ENCODE measurements around the gene ACD. TPM values are rescaled to one million over a fixed set of nuclear protein-coding genes. Genes with fewer than 3 reads are reported as not detected.

Gene ACD
- total RNA-seq (2021), result 34.1 and 38.2 TPM in 2 replicates
- long read RNA-seq, transcript ACD-214 (12 exons, 2,065 nt), result major isoform, 109 of 170 reads
- long read RNA-seq, partial matches to known transcripts, result 12 of 170 reads
- long read RNA-seq, other reads (novel, unspliced or antisense), result 44 of 170 reads

GRCh38 chr16:67659675-67660563, at the start of gene ACD:
Gene ACD (minus strand): TSS chr16:67660260. CDS start chr16:67660220, 40 bp downstream.
- H3K79me2 ChIP-seq (ENCODE audit: insufficient read depth, low read length), result no peaks in the 10 kb centered on the region
- H2BK5ac ChIP-seq (ENCODE audit: insufficient read length, low read length), result no peak within 1 kb of the TSS
- H3K9ac ChIP-seq (ENCODE audit: extremely low read depth, insufficient read length, low read length), result peak within 1 kb of the TSS; percentile 56
- no peak within 1 kb of the TSS; the same call in 1 of the 2 replicates for H2BK15ac ChIP-seq (ENCODE audit: low read depth, low read length)
- H2AFZ ChIP-seq (ENCODE audit: low read length), result no peak within 1 kb of the TSS
- H3K36me3 Mint-ChIP-seq (ENCODE audit: insufficient read depth in 1 of 3, low read depth in 3 of 3), result peaks cover 12 to 32% (median 14%) of the 10 kb centered on the region in 3 experiments
- H3K18ac ChIP-seq (ENCODE audit: insufficient read length, low read depth, low read length), result peak within 1 kb of the TSS; percentile 29
- peak within 1 kb of the TSS; percentile 85 to 94 for H3K4me3 Mint-ChIP-seq
- TF ChIP-seq, protein P1, sequence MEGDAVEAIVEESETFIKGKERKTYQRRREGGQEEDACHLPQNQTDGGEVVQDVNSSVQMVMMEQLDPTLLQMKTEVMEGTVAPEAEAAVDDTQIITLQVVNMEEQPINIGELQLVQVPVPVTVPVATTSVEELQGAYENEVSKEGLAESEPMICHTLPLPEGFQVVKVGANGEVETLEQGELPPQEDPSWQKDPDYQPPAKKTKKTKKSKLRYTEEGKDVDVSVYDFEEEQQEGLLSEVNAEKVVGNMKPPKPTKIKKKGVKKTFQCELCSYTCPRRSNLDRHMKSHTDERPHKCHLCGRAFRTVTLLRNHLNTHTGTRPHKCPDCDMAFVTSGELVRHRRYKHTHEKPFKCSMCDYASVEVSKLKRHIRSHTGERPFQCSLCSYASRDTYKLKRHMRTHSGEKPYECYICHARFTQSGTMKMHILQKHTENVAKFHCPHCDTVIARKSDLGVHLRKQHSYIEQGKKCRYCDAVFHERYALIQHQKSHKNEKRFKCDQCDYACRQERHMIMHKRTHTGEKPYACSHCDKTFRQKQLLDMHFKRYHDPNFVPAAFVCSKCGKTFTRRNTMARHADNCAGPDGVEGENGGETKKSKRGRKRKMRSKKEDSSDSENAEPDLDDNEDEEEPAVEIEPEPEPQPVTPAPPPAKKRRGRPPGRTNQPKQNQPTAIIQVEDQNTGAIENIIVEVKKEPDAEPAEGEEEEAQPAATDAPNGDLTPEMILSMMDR (conservative IDR thresholded peaks at IDR 0.05), result no peak
- no peak within 1 kb of the TSS for H4K8ac ChIP-seq (replicated peaks; ENCODE audit: insufficient read length, low read depth, low read length)
- H3K56ac ChIP-seq (ENCODE audit: insufficient read length, low read depth, low read length), result no peak within 1 kb of the TSS
- no CpG with 5 or more reads among the region's 83 CpGs for WGBS (ENCODE audit: extremely low coverage, insufficient read length, low lambda C conversion rate)
- no peaks in the 10 kb centered on the region for H3K9me3 ChIP-seq (ENCODE audit: control insufficient read depth, low read depth, low read length)
- no peak within 1 kb of the TSS for H4K5ac ChIP-seq (ENCODE audit: insufficient read length, low read depth, low read length)
- no peak within 1 kb of the TSS for H4K91ac ChIP-seq (ENCODE audit: insufficient read length, low read depth, low read length)
- H2BK20ac ChIP-seq (ENCODE audit: low read depth, low read length, poor library complexity, severe bottlenecking), result no peak within 1 kb of the TSS
- no peaks in the 10 kb centered on the region for H4K20me1 ChIP-seq (ENCODE audit: control insufficient read depth, insufficient read depth, insufficient read length)
- peak; percentile 89 for DNase-seq
- H3K4ac ChIP-seq (ENCODE audit: low read depth, low read length), result no peak within 1 kb of the TSS
- H3K27ac Mint-ChIP-seq, result peak within 1 kb of the TSS; percentile 79 to 98 (median 98); a peak in 6 of 7 replicates
- no peak within 1 kb of the TSS for H2BK120ac ChIP-seq (ENCODE audit: low read depth, low read length, poor library complexity, severe bottlenecking)
- no peaks in the 10 kb centered on the region for H3K27me3 ChIP-seq (ENCODE audit: insufficient read depth, low read length)
- H3K79me1 ChIP-seq (ENCODE audit: insufficient read depth, low read depth, low read length, poor library complexity, severe bottlenecking), result no peaks in the 10 kb centered on the region
- H3K4me2 ChIP-seq (ENCODE audit: insufficient read depth, insufficient read length, low read length), result peak within 1 kb of the TSS; percentile 57
- no peaks in the 10 kb centered on the region for H3K4me1 ChIP-seq (ENCODE audit: insufficient read depth, low read length)
- H3K23me2 ChIP-seq (ENCODE audit: insufficient read length, low read depth, low read length, poor library complexity, severe bottlenecking), result peaks cover 11% of the 10 kb centered on the region
- no peaks in the 10 kb centered on the region; a peak in 1 of 5 replicates for H3K9me3 Mint-ChIP-seq
- 0 out of 2 replicates have a peak within 1 kb of the TSS, but pooled peaks have one; percentile 54 for H3K14ac ChIP-seq (ENCODE audit: insufficient read depth, low read length)
- H3K27me3 Mint-ChIP-seq (ENCODE audit: low read depth), result peaks cover under 1% of the 10 kb centered on the region
- no peak within 1 kb of the TSS for H2AK5ac ChIP-seq (ENCODE audit: insufficient read length, low read length)
- peaks cover 11 to 22% of the 10 kb centered on the region in 2 experiments for H3K4me1 Mint-ChIP-seq
- no peak within 1 kb of the TSS for H3K23ac ChIP-seq (ENCODE audit: insufficient read length, low read depth, low read length)
- H3T11ph ChIP-seq (ENCODE audit: low read length), result no peak within 1 kb of the TSS
- H2BK12ac ChIP-seq (ENCODE audit: insufficient read length, low read depth, low read length), result no peak within 1 kb of the TSS
- no peak within 1 kb of the TSS for H3K27ac ChIP-seq (ENCODE audit: insufficient read length, low read depth, low read length)

Data from H9 (cell line).